ENCODE results near the gene ATP11A. TPM values are rescaled to one million over a fixed set of nuclear protein-coding genes. Genes with fewer than 3 reads are reported as not detected.
"Not testable (repeated sequence)": the region's sequence is repeated elsewhere in the genome, so short reads cannot be mapped to it uniquely, and the experiment has no call there.

ATP11A gene
- total and polyA plus RNA-seq, 7 donors: 3.9 to 48.6 (median 26.4) TPM

GRCh38 chr13:112839356-112840105, 149.7 kb downstream of the ATP11A start:
- Histone ChIP-seq H3K4me3 (no peak overlapping the region), H3K36me3 (ENCODE audit: insufficient read depth in 1 of 2, low read depth in 1 of 2) (peaks cover 0 to 66% of the 10 kb centered on the region in 2 donors), H3K27me3 (ENCODE audit: insufficient read depth in 3 of 3, low read length in 2 of 3) (no peaks in the 10 kb centered on the region), H3K4me1 (no peaks in the 10 kb centered on the region), H3K9me3 (no peaks in the 10 kb centered on the region), H3K27ac (no peak overlapping the region)
- TF ChIP-seq, protein P1, sequence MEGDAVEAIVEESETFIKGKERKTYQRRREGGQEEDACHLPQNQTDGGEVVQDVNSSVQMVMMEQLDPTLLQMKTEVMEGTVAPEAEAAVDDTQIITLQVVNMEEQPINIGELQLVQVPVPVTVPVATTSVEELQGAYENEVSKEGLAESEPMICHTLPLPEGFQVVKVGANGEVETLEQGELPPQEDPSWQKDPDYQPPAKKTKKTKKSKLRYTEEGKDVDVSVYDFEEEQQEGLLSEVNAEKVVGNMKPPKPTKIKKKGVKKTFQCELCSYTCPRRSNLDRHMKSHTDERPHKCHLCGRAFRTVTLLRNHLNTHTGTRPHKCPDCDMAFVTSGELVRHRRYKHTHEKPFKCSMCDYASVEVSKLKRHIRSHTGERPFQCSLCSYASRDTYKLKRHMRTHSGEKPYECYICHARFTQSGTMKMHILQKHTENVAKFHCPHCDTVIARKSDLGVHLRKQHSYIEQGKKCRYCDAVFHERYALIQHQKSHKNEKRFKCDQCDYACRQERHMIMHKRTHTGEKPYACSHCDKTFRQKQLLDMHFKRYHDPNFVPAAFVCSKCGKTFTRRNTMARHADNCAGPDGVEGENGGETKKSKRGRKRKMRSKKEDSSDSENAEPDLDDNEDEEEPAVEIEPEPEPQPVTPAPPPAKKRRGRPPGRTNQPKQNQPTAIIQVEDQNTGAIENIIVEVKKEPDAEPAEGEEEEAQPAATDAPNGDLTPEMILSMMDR (IDR thresholded peaks at IDR 0.05): no peak
- intact Hi-C loops (cut with DNase I): no loop called here
- ATAC-seq: no peak
- 67 to 80% (median 70%) methylated on average over 12 of the region's 12 CpGs for WGBS, 3 donors
- no peak for DNase-seq

DNA sequence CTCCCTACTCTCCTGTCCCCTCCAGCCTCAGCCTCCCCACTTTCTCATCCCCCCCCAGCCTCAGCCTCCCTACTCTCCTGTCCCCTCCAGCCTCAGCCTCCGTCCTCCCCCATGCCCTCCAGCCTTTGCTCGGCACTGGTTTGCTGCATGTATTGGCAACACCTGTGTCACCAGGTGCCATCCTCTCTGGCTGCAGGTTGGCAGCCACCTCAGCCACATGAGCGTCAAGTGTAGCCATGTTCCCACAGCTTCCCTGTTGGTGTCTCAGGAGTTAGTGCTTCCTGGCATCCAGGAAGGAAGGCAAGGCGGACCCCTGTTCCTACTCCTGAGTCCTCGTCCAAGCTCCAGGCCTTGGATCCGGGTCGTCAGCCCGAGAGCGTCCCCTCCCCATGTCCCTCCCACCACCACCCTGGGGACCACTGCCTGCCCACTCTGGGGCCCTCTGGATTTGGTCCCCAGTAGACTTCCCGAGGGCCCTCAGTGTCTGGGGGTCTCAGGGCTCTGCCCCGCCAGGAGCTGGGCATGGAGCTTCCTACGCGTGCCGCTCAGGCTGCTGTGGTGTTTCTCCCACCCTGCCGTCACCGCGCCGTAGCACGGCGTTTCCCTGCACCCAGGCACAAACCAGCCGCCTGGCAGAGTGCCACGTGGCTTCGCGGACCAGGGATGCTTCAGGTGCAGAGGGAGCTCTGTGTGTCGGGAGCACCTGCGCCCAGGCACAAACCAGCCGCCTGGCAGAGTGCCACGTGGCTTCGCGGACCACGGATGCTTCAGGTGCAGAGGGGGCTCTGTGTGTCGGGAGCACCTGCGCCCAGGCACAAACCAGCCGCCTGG, 150.8 kb downstream of the ATP11A start:
- 88 to 96% (median 95%) methylated on average over 34 of the region's 34 CpGs for WGBS, 3 donors
- Histone ChIP-seq H3K27me3 (ENCODE audit: insufficient read depth in 3 of 3, low read length in 2 of 3) (no peaks in the 10 kb centered on the region), H3K36me3 (ENCODE audit: insufficient read depth in 1 of 2, low read depth in 1 of 2) (peaks cover 0 to 54% of the 10 kb centered on the region in 2 donors), H3K4me1 (no peaks in the 10 kb centered on the region), H3K9me3 (no peaks in the 10 kb centered on the region), H3K27ac (peak overlapping the region; percentile 5), H3K4me3 (no peak overlapping the region)
- TF ChIP-seq, protein P1 (IDR thresholded peaks at IDR 0.05): no peak
- intact Hi-C loops (cut with DNase I): no loop called here
- ATAC-seq (no peak), DNase-seq (no peak)

DNA sequence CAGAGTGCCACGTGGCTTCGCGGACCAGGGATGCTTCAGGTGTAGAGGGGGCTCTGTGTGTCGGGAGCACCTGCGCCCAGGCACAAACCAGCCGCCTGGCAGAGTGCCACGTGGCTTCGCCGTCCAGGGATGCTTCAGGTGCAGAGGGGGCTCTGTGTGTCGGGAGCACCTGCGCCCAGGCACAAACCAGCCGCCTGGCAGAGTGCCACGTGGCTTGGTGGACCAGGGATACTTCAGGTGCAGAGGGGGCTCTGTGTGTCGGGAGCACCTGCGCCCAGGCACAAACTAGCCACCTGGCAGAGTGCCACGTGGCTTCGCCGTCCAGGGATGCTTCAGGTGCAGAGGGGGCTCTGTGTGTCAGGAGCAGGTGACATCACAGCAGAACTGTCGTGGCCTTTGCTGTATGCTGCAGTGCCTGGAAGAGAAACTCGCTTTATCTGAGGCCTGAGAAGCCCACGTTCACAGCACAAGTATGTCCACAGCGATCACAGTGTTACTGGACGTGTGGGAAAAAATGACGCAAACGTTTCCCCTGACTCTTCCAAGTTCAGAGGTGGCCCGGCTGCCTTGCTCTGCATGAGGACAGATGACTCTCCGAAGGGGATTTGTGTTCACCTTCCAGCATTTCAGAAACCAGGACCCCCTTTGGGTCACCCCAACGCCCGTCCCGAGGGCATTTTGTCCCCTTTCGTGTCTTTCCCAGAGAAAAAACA, 151.6 kb downstream of the ATP11A start:
- intact Hi-C loops (cut with DNase I); DNase-seq; H3K4me1 ChIP-seq; H3K9me3 ChIP-seq; H3K4me3 ChIP-seq; H3K27me3 ChIP-seq (ENCODE audit: insufficient read depth in 3 of 3, low read length in 2 of 3): not testable (repeated sequence)
- peak in 2 of 4 donors; percentile 29 to 61 for ATAC-seq
- Histone ChIP-seq H3K36me3 (ENCODE audit: insufficient read depth in 1 of 2, low read depth in 1 of 2) (peaks cover 0 to 53% of the 10 kb centered on the region in 2 donors), H3K27ac (peak overlapping the region; percentile 31)
- 73 to 81% (median 75%) methylated on average over 31 of the region's 31 CpGs for WGBS, 3 donors

DNA sequence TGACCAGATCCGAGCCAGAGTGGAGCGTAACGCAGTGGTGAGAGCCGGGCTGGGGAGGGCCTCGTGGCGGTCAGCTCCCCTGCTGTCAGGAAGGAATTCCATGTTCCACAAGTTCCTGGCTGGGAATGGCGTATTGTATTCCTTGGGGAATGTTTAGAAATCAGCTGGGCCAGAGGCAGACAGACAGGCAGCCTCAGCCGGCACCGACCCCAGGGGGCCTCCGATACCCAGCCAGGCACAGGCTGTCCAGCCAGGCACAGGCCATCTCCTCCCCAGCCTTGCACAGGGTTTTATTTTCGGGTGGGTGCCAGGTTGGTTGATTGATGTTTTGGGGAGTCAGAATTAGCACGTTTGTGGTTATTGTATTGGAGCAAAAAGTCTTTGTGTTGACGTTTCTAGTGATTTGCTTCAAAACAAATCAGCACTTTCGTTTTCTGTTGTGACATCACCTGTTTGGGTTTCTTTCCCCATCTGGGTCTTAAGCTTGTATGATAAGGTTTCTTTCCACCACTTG, 152.6 kb downstream of the ATP11A start:
- WGBS, 3 donors: 48 to 53% (median 51%) methylated on average over 14 of the region's 14 CpGs
- Histone ChIP-seq H3K27ac (peak overlapping the region; percentile 11), H3K27me3 (ENCODE audit: insufficient read depth in 3 of 3, low read length in 2 of 3) (no peaks in the 10 kb centered on the region), H3K4me3 (no peak overlapping the region), H3K9me3 (no peaks in the 10 kb centered on the region), H3K36me3 (ENCODE audit: insufficient read depth in 1 of 2, low read depth in 1 of 2) (peaks cover 0 to 51% of the 10 kb centered on the region in 2 donors), H3K4me1 (no peaks in the 10 kb centered on the region)
- intact Hi-C loops (cut with DNase I): no loop called here
- ATAC-seq: peak in 3 of 4 donors; percentile 57 to 76 (median 60)
- TF ChIP-seq, protein P1 (IDR thresholded peaks at IDR 0.05): no peak
- peak; percentile 50 to 80 for DNase-seq

All from psoas muscle (tissue), 8 donors.